ENCODE results near the gene PIK3R1.

- TF ChIP-seq MAX (IDR thresholded peaks at IDR 0.05) (no peak), FOXM1 (IDR thresholded peaks at IDR 0.05; ENCODE audit: borderline replicate concordance, low read depth) (no peak), ZBTB7A (IDR thresholded peaks at IDR 0.05; ENCODE audit: low read depth) (no peak), CEBPB (IDR thresholded peaks at IDR 0.05) (no peak), TAF1 (IDR thresholded peaks at IDR 0.05; ENCODE audit: low read depth) (no peak), REST (IDR thresholded peaks at IDR 0.05; ENCODE audit: low read depth) (no peak), EGR1 (IDR thresholded peaks at IDR 0.05) (no peak), NFIC (IDR thresholded peaks at IDR 0.05) (no peak), EP300 (IDR thresholded peaks at IDR 0.05; ENCODE audit: borderline replicate concordance) (no peak), TCF12 (IDR thresholded peaks at IDR 0.05; ENCODE audit: low read depth) (no peak), RAD21 (IDR thresholded peaks at IDR 0.05; ENCODE audit: low read depth) (no peak), TEAD4 (IDR thresholded peaks at IDR 0.05) (no peak)
- TF ChIP-seq, protein P1, sequence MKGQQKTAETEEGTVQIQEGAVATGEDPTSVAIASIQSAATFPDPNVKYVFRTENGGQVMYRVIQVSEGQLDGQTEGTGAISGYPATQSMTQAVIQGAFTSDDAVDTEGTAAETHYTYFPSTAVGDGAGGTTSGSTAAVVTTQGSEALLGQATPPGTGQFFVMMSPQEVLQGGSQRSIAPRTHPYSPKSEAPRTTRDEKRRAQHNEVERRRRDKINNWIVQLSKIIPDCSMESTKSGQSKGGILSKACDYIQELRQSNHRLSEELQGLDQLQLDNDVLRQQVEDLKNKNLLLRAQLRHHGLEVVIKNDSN (IDR thresholded peaks at IDR 0.05) = no peak
These were observed 38.6 kb upstream of the PIK3R1 start for GRCh38 chr5:68176802-68177479.
